GM12892 (cell line): ENCODE measurements around the gene PHF21A.

Experiments
- POLR2A ChIP-seq: IDR thresholded peaks from 2 replicates; pipeline ENCODE4 v1.6.1; 2011; ENCODE audit warnings: low read depth, low read length, control low read depth
- POLR2AphosphoS5 ChIP-seq: IDR thresholded peaks from 2 replicates; pipeline ENCODE4 v1.6.1; 2011; ENCODE audit warnings: low read depth, low read length, control low read depth
- TAF1 ChIP-seq: IDR thresholded peaks from 2 replicates; pipeline ENCODE4 v1.6.1; 2011; ENCODE audit warnings: low read depth, mild to moderate bottlenecking, control low read depth, low read length, borderline replicate concordance

- TF ChIP-seq POLR2AphosphoS5 (no peak), POLR2A (no peak), TAF1 (no peak)
Measured at GRCh38 chr11:46162700-46163099, 41.4 kb upstream of the PHF21A start.
